PC-9 (cell line): ENCODE results near the gene SYNPO.

Experiments used
- EZH2 ChIP-seq: fragments of 200-600 bp; sonication (generic); IDR thresholded peaks from 2 replicates; pipeline ENCODE4 v1.8.0; 2017; ENCODE audit warnings: antibody characterized with exemption, low read depth
- TF ChIP-seq, protein P1 (sequence below): fragments of 200-600 bp; sonication (generic); conservative IDR thresholded peaks from 2 replicates; pipeline ENCODE4 v1.6.1; 2017; ENCODE audit warnings: mixed run types, antibody characterized with exemption, mild to moderate bottlenecking, moderate library complexity

DNA sequence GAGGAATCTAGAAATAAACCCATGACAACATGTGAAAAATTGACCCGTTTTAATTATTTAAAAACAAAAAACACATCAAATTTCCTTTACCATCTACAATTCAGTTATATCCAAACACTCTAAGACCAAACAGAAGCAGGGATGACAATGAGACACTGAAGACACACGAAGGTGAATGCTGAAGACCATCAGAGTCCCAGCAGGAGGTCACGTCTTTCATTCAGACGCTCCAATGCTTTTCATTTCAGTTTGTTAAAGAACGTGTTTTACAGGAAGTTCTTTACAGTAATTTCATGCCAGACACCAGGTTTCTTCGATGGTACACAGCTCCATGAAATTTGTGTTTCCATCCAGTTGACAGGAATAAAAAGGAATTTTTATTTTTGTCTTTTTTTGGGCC, 50.3 kb downstream of the SYNPO start:
- TF ChIP-seq, protein P1, sequence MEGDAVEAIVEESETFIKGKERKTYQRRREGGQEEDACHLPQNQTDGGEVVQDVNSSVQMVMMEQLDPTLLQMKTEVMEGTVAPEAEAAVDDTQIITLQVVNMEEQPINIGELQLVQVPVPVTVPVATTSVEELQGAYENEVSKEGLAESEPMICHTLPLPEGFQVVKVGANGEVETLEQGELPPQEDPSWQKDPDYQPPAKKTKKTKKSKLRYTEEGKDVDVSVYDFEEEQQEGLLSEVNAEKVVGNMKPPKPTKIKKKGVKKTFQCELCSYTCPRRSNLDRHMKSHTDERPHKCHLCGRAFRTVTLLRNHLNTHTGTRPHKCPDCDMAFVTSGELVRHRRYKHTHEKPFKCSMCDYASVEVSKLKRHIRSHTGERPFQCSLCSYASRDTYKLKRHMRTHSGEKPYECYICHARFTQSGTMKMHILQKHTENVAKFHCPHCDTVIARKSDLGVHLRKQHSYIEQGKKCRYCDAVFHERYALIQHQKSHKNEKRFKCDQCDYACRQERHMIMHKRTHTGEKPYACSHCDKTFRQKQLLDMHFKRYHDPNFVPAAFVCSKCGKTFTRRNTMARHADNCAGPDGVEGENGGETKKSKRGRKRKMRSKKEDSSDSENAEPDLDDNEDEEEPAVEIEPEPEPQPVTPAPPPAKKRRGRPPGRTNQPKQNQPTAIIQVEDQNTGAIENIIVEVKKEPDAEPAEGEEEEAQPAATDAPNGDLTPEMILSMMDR, result no peak
- no peak for TF ChIP-seq EZH2
